Activated CD4-positive, alpha-beta memory T cell treated with anti-CD3 and anti-CD28 coated beads for 36 hours (primary cell): ENCODE results near the gene INS. TPM values are rescaled to one million over a fixed set of nuclear protein-coding genes. Genes with fewer than 3 reads are reported as not detected.
"Not testable (repeated sequence)": the region's sequence is repeated elsewhere in the genome, so short reads cannot be mapped to it uniquely, and the experiment has no call there.

Experiments used
- CTCF ChIA-PET: fragments of 350-600 bp; sonication (Branson Sonifier 250); formaldehyde crosslinking; loops from one replicate; lab custom pipeline; 2021; ENCODE audit warnings: antibody characterized with exemption, inconsistent platforms; lab: Charles Lee
- POLR2A ChIA-PET: fragments of 350-600 bp; sonication (Branson Sonifier 250); formaldehyde crosslinking; loops from one replicate; lab custom pipeline; 2021; ENCODE audit warnings: antibody characterized with exemption; lab: Charles Lee
- DNase-seq: peaks from one replicate; pipeline ENCODE4 v3.0.0-alpha.2; 2020
- H3K27ac Mint-ChIP-seq: one replicate; pipeline ENCODE4 v1.8.0; 2021; ENCODE audit warnings: mixed read lengths
- H3K27me3 Mint-ChIP-seq: one replicate; pipeline ENCODE4 v1.8.0; 2021; ENCODE audit warnings: mixed read lengths
- H3K36me3 Mint-ChIP-seq: one replicate; pipeline ENCODE4 v1.8.0; 2021; ENCODE audit warnings: mixed read lengths
- H3K4me1 Mint-ChIP-seq: one replicate; pipeline ENCODE4 v1.8.0; 2021; ENCODE audit warnings: low read depth, mixed read lengths
- H3K4me3 Mint-ChIP-seq: one replicate; pipeline ENCODE4 v1.8.0; 2021; ENCODE audit warnings: mild to moderate bottlenecking, mixed read lengths
- H3K9me3 Mint-ChIP-seq: one replicate; pipeline ENCODE4 v1.8.0; 2021; ENCODE audit warnings: mixed read lengths
- intact Hi-C: fragments of 100-400 bp; cut with micrococcal nuclease; formaldehyde crosslinking; loops from one replicate; pipeline ENCODE4 v1.15.1; 2023
- total RNA-seq, 2 experiments: library from RNA; stranded (reverse); gene quantifications; one replicate each; pipeline ENCODE4 v1.2.3, GENCODE V29; 2021

INS gene
- total RNA-seq, 2 experiments from 2014 or later, result not detected

DNA sequence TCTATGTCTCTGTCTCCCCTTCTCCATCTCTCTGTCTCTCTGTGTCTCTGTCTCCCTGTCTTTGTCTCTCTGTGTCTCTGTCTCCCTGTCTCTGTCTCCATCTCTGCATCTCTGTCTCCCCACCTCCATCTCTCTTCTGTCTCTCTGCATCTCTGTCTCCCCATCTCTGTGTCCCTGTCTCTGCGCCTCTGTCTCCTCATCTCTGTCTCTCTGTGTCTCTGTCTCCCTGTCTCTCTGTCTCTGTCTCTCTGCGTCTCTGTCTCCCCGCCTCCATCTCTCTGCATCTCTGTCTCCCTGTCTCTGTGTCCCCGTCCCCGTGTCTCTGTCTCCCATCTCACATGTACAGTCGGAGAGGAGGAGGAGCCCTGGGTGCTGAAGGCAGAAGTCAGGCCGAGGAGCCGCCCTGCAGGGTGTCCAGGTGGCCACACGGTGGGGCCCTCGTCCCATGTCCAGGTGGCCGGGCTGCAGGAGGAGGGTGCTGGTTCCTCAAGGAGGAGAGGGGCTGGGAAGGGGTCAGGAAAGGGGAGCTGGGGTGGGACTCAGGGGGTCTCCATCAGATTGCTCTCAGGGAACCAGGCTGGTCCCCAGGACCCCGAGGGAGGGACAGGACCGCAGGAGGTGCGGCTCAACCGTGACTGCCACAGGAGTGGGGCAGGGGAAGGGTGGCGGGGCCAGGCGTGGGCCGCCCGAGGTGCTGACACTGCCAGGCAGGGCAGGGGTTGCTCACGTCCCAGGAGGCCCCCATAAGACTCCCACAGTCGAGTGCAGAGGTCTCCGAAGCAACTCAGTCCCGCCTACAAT lies 36.2 kb upstream of the INS start:
- ChIA-PET CTCF (interaction anchor here (0.7 to 5.4 kb wide), 9 partner anchors 11 to 334 kb away, joined by 3 to 54 read pairs (median 4); partner anchors contain the start of genes C11orf21, CD81 and TSPAN32), POLR2A (no interaction called here)
- H3K4me3 Mint-ChIP-seq, result no peak overlapping the region
- H3K4me1 Mint-ChIP-seq, result peaks cover 2% of the 10 kb centered on the region
- intact Hi-C loops, result loop anchor here (1.0 to 10.0 kb wide), 4 partner anchors 102 to 328 kb away; no protein-coding TSS in a partner anchor
- H3K9me3 Mint-ChIP-seq, result no peaks in the 10 kb centered on the region
- no peaks in the 10 kb centered on the region for H3K36me3 Mint-ChIP-seq
- DNase-seq, result peak; percentile 83
- no peak overlapping the region for H3K27ac Mint-ChIP-seq
- no peaks in the 10 kb centered on the region for H3K27me3 Mint-ChIP-seq

DNA sequence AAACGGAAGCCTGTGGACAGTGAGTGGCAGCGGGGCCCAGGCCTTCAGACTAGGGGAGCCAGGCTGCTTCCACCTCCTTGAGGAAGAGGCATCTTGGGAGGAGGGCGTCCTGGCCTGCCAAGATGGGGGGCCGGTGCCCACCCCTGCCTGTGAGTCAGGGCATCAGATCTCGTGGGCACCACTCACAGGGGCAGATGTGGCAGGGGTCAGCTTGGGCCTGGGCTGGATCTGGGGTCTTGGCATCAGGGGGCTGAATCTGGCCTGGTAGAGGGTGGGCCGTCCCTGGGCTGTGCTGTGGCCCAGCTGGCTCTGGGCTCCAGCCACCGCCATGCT lies 34.7 kb upstream of the INS start:
- intact Hi-C loops, result loop anchor here (2.0 to 10.0 kb wide), 2 partner anchors 109 to 329 kb away; no protein-coding TSS in a partner anchor
- H3K36me3 Mint-ChIP-seq, result no peaks in the 10 kb centered on the region

DNA sequence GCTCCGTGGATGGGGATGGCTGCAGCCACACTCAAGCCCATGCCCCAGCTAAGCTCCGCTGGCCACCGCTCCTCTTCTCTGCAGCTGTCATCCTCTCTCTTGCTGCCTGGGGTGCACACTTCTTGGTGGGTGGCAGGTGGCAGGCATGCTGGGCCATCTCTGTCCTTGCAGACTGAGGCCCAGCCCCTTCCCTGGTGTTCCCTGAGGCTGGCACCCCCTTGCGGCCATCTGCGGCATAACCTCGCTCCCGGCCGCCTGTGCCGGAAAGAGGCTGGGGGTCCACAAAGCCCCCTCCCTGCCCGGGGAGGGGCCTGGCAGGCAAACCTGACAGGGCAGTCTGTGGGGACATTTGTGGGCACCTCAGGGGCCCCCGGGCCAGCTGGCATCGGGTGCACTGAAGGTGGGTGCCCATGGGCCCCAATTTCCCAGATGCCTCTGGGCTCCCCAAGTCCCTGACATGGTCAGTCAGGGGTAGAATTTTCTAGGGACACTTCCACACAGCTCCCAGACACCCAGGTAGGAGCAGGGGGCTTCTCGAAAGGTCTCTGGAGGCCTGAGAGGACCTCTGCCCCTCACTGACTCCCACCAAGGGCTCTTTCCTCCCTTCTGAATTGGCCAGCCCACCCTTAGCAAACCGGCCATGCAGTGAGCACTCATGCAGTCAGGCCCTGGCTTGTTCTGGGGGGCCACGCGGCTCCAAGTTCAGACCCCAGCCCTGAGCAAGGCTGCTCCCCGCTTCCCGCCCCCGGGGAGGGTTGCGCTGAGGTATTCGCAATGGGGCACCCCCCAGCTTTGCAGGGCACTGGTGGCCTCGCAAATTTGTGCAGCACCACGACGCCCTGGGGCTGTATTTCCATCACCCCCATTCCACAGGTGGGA lies 34.1 kb upstream of the INS start:
- peak; percentile 58 for DNase-seq
- Mint-ChIP-seq H3K27ac (no peak overlapping the region), H3K4me3 (no peak overlapping the region), H3K36me3 (no peaks in the 10 kb centered on the region), H3K27me3 (peaks cover 7% of the 10 kb centered on the region), H3K4me1 (peaks cover 2% of the 10 kb centered on the region), H3K9me3 (no peaks in the 10 kb centered on the region)
- intact Hi-C loops, result loop anchor here (10.0 kb wide), 1 partner anchor 330 kb away; no protein-coding TSS in a partner anchor
- ChIA-PET POLR2A (no interaction called here), CTCF (interaction anchor here (0.9 to 4.6 kb wide), 13 partner anchors 9 to 225 kb away, joined by 3 to 46 read pairs (median 4); partner anchors contain the start of genes ASCL2, C11orf21 and TSPAN32)

More for the DNA sequence above, 34.7 kb upstream of the INS start:
- peaks cover 4% of the 10 kb centered on the region for H3K27me3 Mint-ChIP-seq
- H3K4me3 Mint-ChIP-seq, result no peak overlapping the region
- no peak for DNase-seq
- no peaks in the 10 kb centered on the region for H3K9me3 Mint-ChIP-seq
- ChIA-PET CTCF (interaction anchor here (0.9 to 4.6 kb wide), 4 partner anchors 74 to 225 kb away, joined by 3 to 46 read pairs (median 6); partner anchors contain the start of genes ASCL2, C11orf21 and TSPAN32), POLR2A (no interaction called here)
- peaks cover 2% of the 10 kb centered on the region for H3K4me1 Mint-ChIP-seq
- H3K27ac Mint-ChIP-seq, result no peak overlapping the region

DNA sequence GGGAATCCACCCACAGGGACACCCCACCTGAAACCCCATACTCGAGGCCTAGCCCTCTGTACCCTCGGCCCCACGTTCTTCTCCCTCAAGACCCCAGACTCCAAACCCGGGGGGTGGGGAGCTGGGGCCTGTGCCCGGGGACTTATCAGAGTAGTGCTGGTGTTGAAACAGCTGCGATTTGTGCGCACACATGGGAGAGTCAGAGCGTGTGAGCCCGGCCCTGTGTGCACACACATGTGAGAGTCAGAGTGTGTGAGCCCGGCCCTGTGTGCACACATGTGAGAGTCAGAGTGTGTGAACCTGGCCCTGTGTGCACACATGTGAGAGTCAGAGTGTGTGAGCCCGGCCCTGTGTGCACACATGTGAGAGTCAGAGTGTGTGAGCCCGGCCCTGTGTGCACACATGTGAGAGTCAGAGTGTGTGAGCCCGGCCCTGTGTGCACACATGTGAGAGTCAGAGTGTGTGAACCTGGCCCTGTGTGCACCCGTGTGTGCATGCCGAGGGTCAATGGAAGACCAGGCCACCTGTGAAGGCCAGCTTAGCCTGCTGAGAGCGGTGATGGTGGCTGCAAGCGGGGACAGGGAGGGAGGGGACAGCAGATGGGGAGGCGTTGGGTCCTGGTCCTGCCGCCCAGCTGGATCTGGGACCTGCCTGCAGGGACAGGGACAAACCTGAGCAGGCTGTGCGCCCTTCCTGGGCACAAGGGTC lies 33.0 kb upstream of the INS start:
- H3K36me3 Mint-ChIP-seq, H3K27me3 Mint-ChIP-seq, H3K9me3 Mint-ChIP-seq, H3K27ac Mint-ChIP-seq, H3K4me1 Mint-ChIP-seq, DNase-seq, H3K4me3 Mint-ChIP-seq, POLR2A ChIA-PET: not testable (repeated sequence)
- CTCF ChIA-PET, result interaction anchor here (0.8 to 4.6 kb wide), 11 partner anchors 8 to 226 kb away, joined by 3 to 46 read pairs (median 4); partner anchors contain the start of genes C11orf21 and TSPAN32
- intact Hi-C loops, result loop anchor here (10.0 kb wide), 1 partner anchor 331 kb away; no protein-coding TSS in a partner anchor

DNA sequence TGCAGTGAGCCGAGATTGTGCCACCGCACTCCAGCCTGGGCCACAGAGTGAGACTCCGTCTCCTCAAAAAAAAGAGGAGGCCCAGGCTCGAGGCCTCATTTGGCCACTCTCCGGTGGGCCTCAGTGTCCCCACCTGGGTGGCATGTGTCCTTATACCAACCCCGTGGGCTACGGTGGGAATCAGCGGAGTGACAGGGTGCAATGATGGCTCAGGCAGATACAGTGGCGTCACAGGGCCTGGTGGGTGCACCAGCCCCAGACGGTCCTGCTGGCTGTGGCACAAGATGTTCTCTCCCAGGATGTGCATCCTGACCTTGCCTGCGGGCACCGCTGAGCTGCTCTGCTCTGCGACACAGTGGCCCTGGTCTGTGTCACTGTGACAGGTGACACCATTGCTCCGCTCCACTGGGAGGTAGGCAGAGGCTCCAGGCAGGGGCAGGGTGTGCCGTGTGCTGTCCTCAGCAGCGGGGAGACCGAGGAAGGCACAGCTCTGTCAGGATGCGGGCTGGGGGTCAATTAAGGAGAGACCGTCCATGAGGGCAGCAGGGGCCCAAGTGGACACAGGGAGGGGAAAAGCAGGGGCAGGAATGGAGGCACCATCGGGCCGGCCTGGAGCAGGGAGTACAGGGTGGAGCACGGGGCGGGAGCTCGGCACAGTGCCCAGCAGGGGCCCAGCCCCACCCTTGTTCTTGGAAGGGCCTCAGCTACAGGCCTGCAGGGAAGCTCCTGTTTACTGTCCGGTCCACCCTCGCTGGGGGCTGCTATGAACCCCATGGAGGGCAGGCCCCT lies 32.3 kb upstream of the INS start:
- Mint-ChIP-seq H3K27me3 (peaks cover 7% of the 10 kb centered on the region), H3K4me1 (peaks cover 2% of the 10 kb centered on the region), H3K4me3 (no peak overlapping the region), H3K36me3 (no peaks in the 10 kb centered on the region), H3K27ac (no peak overlapping the region), H3K9me3 (no peaks in the 10 kb centered on the region)
- no peak for DNase-seq
- CTCF ChIA-PET, result interaction anchor here (1.5 to 4.6 kb wide), 5 partner anchors 103 to 227 kb away, joined by 3 to 46 read pairs (median 4); no protein-coding TSS in a partner anchor
- POLR2A ChIA-PET, result no interaction called here
- intact Hi-C loops, result loop anchor here (10.0 kb wide), 1 partner anchor 332 kb away; no protein-coding TSS in a partner anchor

DNA sequence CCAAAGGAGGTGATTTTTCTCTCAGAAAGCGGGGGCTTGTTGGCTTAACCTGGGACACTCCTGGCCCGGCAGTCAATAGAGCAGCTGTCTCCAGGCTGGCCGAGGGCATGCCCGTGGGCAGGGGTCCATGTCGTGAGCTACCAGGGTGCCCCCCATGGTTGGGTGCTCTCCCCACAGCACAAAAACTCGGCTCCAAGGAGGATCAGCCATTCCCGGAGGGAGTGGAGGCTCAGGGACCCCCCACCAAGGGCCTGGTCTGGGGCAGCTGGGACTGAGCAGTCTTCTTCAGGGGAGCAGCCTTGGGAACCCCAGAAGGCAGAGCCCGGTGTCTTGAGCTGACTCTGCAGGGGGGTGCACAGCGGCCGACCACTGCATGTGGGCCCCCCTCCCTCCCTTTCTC lies 31.4 kb upstream of the INS start:
- Mint-ChIP-seq H3K36me3 (no peaks in the 10 kb centered on the region), H3K4me1 (peaks cover 2% of the 10 kb centered on the region), H3K9me3 (no peaks in the 10 kb centered on the region), H3K4me3 (no peak overlapping the region), H3K27ac (no peak overlapping the region), H3K27me3 (peaks cover 7% of the 10 kb centered on the region)
- CTCF ChIA-PET, result interaction anchor here (4.1 to 4.6 kb wide), 2 partner anchors 113 to 228 kb away, joined by 24 to 46 read pairs; no protein-coding TSS in a partner anchor
- POLR2A ChIA-PET, result no interaction called here
- DNase-seq, result no peak
- intact Hi-C loops, result loop anchor here (10.0 kb wide), 1 partner anchor 332 kb away; no protein-coding TSS in a partner anchor

DNA sequence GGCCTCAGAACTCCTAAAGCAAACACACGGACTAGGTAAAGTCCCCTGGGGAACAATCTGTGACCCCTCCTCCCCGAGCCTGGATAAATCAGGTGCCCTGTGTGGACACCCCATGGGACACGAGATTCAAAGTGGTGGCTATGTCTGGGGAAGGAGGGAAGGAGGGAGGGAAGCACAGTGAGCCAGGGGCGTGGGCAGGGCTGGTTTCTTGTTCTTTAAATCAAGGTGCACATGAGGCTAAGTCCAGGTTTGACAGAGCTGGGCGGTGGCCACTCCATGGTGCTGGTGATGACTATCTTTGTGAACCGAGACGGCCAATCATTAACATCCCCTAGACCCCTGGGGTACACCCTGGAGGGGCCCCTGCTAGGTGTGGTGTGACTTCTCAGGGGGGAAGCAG lies 30.9 kb upstream of the INS start:
- no peaks in the 10 kb centered on the region for H3K4me1 Mint-ChIP-seq
- no peaks in the 10 kb centered on the region for H3K9me3 Mint-ChIP-seq
- no peaks in the 10 kb centered on the region for H3K36me3 Mint-ChIP-seq
- CTCF ChIA-PET, result interaction anchor here (4.1 to 4.6 kb wide), 2 partner anchors 114 to 228 kb away, joined by 24 to 46 read pairs; no protein-coding TSS in a partner anchor
- POLR2A ChIA-PET, result no interaction called here
- no peak for DNase-seq
- no peak overlapping the region for H3K4me3 Mint-ChIP-seq
- intact Hi-C loops, result loop anchor here (10.0 kb wide), 1 partner anchor 333 kb away; no protein-coding TSS in a partner anchor
- no peak overlapping the region for H3K27ac Mint-ChIP-seq
- H3K27me3 Mint-ChIP-seq, result peaks cover 7% of the 10 kb centered on the region

DNA sequence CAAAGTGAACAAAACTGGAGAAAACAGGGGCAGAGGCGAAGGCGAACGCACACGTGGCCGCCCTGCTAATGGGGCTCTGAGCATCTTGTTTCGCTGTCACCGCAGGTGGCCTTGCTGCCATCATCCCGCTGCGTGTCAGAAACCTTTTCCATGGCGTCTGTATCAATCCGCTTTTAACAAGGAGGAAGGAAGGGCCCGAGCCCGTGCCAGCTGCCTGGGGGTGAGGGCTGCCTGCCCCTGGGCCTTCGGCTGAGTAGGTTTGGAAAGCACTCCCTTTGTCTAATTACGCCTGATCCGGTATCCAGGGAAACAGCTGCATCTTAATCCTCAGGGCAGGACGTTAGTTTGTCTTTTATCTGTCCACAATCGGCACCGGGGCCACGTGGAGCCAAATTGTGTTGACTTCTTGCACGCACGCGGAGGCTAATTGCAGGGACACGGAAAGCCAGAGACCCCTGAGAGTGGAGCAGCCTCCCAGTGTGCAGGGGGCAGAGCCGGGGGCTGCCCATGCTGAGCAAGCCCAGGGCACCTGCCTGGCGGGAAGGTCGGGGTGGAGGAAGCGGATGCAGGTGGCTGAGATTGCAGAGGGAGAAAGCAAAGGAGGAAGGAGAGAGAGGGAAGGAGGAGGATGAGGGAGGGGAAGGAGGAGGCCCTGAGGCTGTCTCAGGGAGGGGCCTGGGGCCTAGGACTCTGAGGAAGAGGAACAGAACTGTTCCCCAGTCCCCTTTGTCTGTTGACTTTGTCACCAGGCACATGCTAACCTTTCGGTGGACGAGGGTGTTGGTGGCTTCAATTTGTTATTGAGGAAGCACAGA lies 29.9 kb upstream of the INS start:
- H3K36me3 Mint-ChIP-seq, result no peaks in the 10 kb centered on the region
- no peaks in the 10 kb centered on the region for H3K4me1 Mint-ChIP-seq
- intact Hi-C loops, result loop anchor here (10.0 kb wide), 1 partner anchor 334 kb away; no protein-coding TSS in a partner anchor
- ChIA-PET CTCF (no interaction called here), POLR2A (no interaction called here)
- no peak overlapping the region for H3K27ac Mint-ChIP-seq
- no peak overlapping the region for H3K4me3 Mint-ChIP-seq
- H3K9me3 Mint-ChIP-seq, result no peaks in the 10 kb centered on the region
- H3K27me3 Mint-ChIP-seq, result peaks cover 7% of the 10 kb centered on the region
- no peak for DNase-seq

DNA sequence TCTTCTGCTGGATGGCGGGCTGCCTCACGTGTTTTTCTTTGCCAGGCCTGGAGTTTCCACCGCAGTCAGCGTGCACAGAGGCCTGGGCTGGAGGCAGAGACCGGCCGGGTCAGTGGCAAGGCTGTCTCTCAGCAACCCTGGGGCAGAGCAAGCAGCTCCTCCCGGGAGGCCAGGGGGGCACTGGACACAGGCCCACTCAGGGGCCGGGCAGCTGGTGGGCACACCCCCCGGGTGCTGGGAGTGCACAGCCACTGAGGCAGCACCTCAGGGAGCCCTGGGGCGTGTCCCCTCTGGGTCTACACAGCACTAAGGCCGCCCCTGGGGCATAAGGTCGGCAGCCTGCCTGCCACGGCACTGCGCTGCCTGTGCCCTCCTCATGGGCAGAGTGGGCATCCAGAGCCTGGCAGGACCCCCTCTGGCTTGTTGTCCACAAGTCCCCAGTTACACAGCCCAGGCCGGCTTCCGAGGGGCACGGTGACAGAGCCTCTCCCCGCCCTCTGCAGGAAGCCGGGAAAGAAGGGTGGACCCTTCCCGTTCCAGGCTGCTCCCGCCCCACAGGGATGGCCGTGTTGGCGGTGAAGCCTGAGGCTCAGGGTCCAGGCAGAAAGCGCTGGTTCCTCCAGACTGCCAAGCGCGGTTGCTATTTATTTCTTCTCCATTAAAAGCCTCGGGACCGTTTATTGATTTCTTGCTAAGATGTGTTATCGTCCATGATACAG lies 29.1 kb upstream of the INS start:
- Mint-ChIP-seq H3K4me3 (no peak overlapping the region), H3K27me3 (peaks cover 9% of the 10 kb centered on the region), H3K4me1 (no peaks in the 10 kb centered on the region), H3K36me3 (no peaks in the 10 kb centered on the region), H3K9me3 (no peaks in the 10 kb centered on the region), H3K27ac (no peak overlapping the region)
- intact Hi-C loops, result loop anchor here (10.0 kb wide), 1 partner anchor 335 kb away; no protein-coding TSS in a partner anchor
- POLR2A ChIA-PET, result no interaction called here
- no peak for DNase-seq
- CTCF ChIA-PET, result no interaction called here

DNA sequence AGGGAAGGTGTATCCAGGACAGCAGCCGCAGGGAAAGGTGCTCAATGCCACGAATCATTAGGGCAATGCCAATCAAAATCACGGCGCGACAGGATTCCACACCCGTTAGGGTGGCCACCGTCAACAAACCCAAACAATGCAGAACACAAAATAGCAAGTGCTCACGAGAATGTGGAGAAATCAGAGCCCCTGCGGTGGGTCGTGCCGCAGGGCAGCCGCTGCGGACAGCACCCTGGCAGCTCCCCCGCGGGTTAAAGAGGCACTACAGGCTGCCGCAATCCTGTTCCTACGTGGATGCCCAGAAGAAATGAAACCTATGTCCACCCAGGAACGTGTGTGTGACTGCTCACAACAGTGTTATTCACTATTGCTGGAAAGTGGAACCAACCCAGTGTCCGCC lies 27.7 kb upstream of the INS start:
- H3K27me3 Mint-ChIP-seq, result peaks cover 15% of the 10 kb centered on the region

More for the DNA sequence above, 27.7 kb upstream of the INS start:
- H3K36me3 Mint-ChIP-seq, result no peaks in the 10 kb centered on the region
- CTCF ChIA-PET, result no interaction called here
- intact Hi-C loops, result no loop called here
- POLR2A ChIA-PET, result no interaction called here
- H3K27ac Mint-ChIP-seq, result no peak overlapping the region
- no peak overlapping the region for H3K4me3 Mint-ChIP-seq
- H3K9me3 Mint-ChIP-seq, result no peaks in the 10 kb centered on the region
- no peaks in the 10 kb centered on the region for H3K4me1 Mint-ChIP-seq
- no peak for DNase-seq
